ENCODE measurements around the gene NT5DC1. TPM values are rescaled to one million over a fixed set of nuclear protein-coding genes. Genes with fewer than 3 reads are reported as not detected.

NT5DC1 gene
- polyA plus RNA-seq, 4 donors, result 18.4 to 59.5 (median 24.7) TPM

GRCh38 chr6:116287689-116288282 lies 187.1 kb downstream of the NT5DC1 start:
- WGBS, 3 donors, result 88 to 95% (median 92%) methylated on average over 2 of the region's 2 CpGs
- Histone ChIP-seq H3K27me3 (ENCODE audit: control insufficient read depth in 3 of 3, insufficient read depth in 3 of 3, low read length in 3 of 3) (no peaks in the 10 kb centered on the region), H3K9me3 (ENCODE audit: control insufficient read depth in 2 of 2, insufficient read depth in 1 of 2, low read depth in 1 of 2, low read length in 1 of 2) (no peaks in the 10 kb centered on the region), H3K4me3 (ENCODE audit: low read depth in 1 of 3, low read length in 3 of 3) (no peak overlapping the region), H3K27ac (ENCODE audit: low read depth in 1 of 3, low read length in 2 of 3) (no peak overlapping the region), H3K36me3 (ENCODE audit: control insufficient read depth in 3 of 3, insufficient read depth in 2 of 3, low read depth in 1 of 3, low read length in 3 of 3) (no peaks in the 10 kb centered on the region), H3K4me1 (ENCODE audit: control insufficient read depth in 3 of 3, insufficient read depth in 2 of 3, low read depth in 1 of 3, low read length in 2 of 3) (no peaks in the 10 kb centered on the region)
- FAIRE-seq (peak; percentile 92), DNase-seq (peak; percentile 51 to 53)

GRCh38 chr6:116289876-116290275 lies 189.2 kb downstream of the NT5DC1 start:
- 86 to 93% (median 87%) methylated on average over 2 of the region's 2 CpGs for WGBS, 3 donors
- no peaks in the 10 kb centered on the region for H3K36me3 ChIP-seq (ENCODE audit: control insufficient read depth in 3 of 3, insufficient read depth in 2 of 3, low read depth in 1 of 3, low read length in 3 of 3)
- DNase-seq (no peak), FAIRE-seq (no peak)
- H3K4me3 ChIP-seq (ENCODE audit: low read depth in 1 of 3, low read length in 3 of 3), result no peak overlapping the region
- H3K9me3 ChIP-seq (ENCODE audit: control insufficient read depth in 2 of 2, insufficient read depth in 1 of 2, low read depth in 1 of 2, low read length in 1 of 2), result no peaks in the 10 kb centered on the region
- H3K27me3 ChIP-seq (ENCODE audit: control insufficient read depth in 3 of 3, insufficient read depth in 3 of 3, low read length in 3 of 3), result no peaks in the 10 kb centered on the region
- no peaks in the 10 kb centered on the region for H3K4me1 ChIP-seq (ENCODE audit: control insufficient read depth in 3 of 3, insufficient read depth in 2 of 3, low read depth in 1 of 3, low read length in 2 of 3)
- H3K27ac ChIP-seq (ENCODE audit: low read depth in 1 of 3, low read length in 2 of 3), result no peak overlapping the region

GRCh38 chr6:116290799-116291198 lies 190.1 kb downstream of the NT5DC1 start:
- Histone ChIP-seq H3K4me1 (ENCODE audit: control insufficient read depth in 3 of 3, insufficient read depth in 2 of 3, low read depth in 1 of 3, low read length in 2 of 3) (no peaks in the 10 kb centered on the region), H3K36me3 (ENCODE audit: control insufficient read depth in 3 of 3, insufficient read depth in 2 of 3, low read depth in 1 of 3, low read length in 3 of 3) (no peaks in the 10 kb centered on the region), H3K9me3 (ENCODE audit: control insufficient read depth in 2 of 2, insufficient read depth in 1 of 2, low read depth in 1 of 2, low read length in 1 of 2) (no peaks in the 10 kb centered on the region), H3K27ac (ENCODE audit: low read depth in 1 of 3, low read length in 2 of 3) (no peak overlapping the region), H3K4me3 (ENCODE audit: low read depth in 1 of 3, low read length in 3 of 3) (no peak overlapping the region), H3K27me3 (ENCODE audit: control insufficient read depth in 3 of 3, insufficient read depth in 3 of 3, low read length in 3 of 3) (no peaks in the 10 kb centered on the region)
- DNase-seq (no peak), FAIRE-seq (no peak)
- WGBS, 3 donors, result 84 to 96% (median 93%) methylated on average over 2 of the region's 2 CpGs

GRCh38 chr6:116291701-116292396 lies 191.2 kb downstream of the NT5DC1 start:
- Histone ChIP-seq H3K9me3 (ENCODE audit: control insufficient read depth in 2 of 2, insufficient read depth in 1 of 2, low read depth in 1 of 2, low read length in 1 of 2) (no peaks in the 10 kb centered on the region), H3K4me1 (ENCODE audit: control insufficient read depth in 3 of 3, insufficient read depth in 2 of 3, low read depth in 1 of 3, low read length in 2 of 3) (no peaks in the 10 kb centered on the region), H3K27ac (ENCODE audit: low read depth in 1 of 3, low read length in 2 of 3) (no peak overlapping the region), H3K36me3 (ENCODE audit: control insufficient read depth in 3 of 3, insufficient read depth in 2 of 3, low read depth in 1 of 3, low read length in 3 of 3) (no peaks in the 10 kb centered on the region), H3K4me3 (ENCODE audit: low read depth in 1 of 3, low read length in 3 of 3) (no peak overlapping the region), H3K27me3 (ENCODE audit: control insufficient read depth in 3 of 3, insufficient read depth in 3 of 3, low read length in 3 of 3) (no peaks in the 10 kb centered on the region)
- FAIRE-seq (no peak), DNase-seq (no peak)
- WGBS, 3 donors, result 79 to 85% (median 79%) methylated on average over 4 of the region's 4 CpGs

GRCh38 chr6:116292553-116292952 lies 191.9 kb downstream of the NT5DC1 start:
- WGBS, 3 donors, result 94 to 100% (median 96%) methylated on average over 1 of the region's 1 CpG
- FAIRE-seq, result no peak

GRCh38 chr6:116298273-116298672 lies 197.6 kb downstream of the NT5DC1 start:
- no peak overlapping the region for H3K27ac ChIP-seq (ENCODE audit: low read depth in 1 of 3, low read length in 2 of 3)
- no peaks in the 10 kb centered on the region for H3K27me3 ChIP-seq (ENCODE audit: control insufficient read depth in 3 of 3, insufficient read depth in 3 of 3, low read length in 3 of 3)
- H3K9me3 ChIP-seq (ENCODE audit: control insufficient read depth in 2 of 2, insufficient read depth in 1 of 2, low read depth in 1 of 2, low read length in 1 of 2), result peaks cover 0 to 7% of the 10 kb centered on the region in 2 donors
- H3K36me3 ChIP-seq (ENCODE audit: control insufficient read depth in 3 of 3, insufficient read depth in 2 of 3, low read depth in 1 of 3, low read length in 3 of 3), result no peaks in the 10 kb centered on the region
- 95 to 100% (median 97%) methylated on average over 3 of the region's 3 CpGs for WGBS, 3 donors
- H3K4me1 ChIP-seq (ENCODE audit: control insufficient read depth in 3 of 3, insufficient read depth in 2 of 3, low read depth in 1 of 3, low read length in 2 of 3), result no peaks in the 10 kb centered on the region
- FAIRE-seq, result no peak
- H3K4me3 ChIP-seq (ENCODE audit: low read depth in 1 of 3, low read length in 3 of 3), result no peak overlapping the region
- no peak for DNase-seq

More at GRCh38 chr6:116292553-116292952, 191.9 kb downstream of the NT5DC1 start:
- Histone ChIP-seq H3K27ac (ENCODE audit: low read depth in 1 of 3, low read length in 2 of 3) (no peak overlapping the region), H3K9me3 (ENCODE audit: control insufficient read depth in 2 of 2, insufficient read depth in 1 of 2, low read depth in 1 of 2, low read length in 1 of 2) (no peaks in the 10 kb centered on the region), H3K4me1 (ENCODE audit: control insufficient read depth in 3 of 3, insufficient read depth in 2 of 3, low read depth in 1 of 3, low read length in 2 of 3) (no peaks in the 10 kb centered on the region), H3K36me3 (ENCODE audit: control insufficient read depth in 3 of 3, insufficient read depth in 2 of 3, low read depth in 1 of 3, low read length in 3 of 3) (no peaks in the 10 kb centered on the region), H3K4me3 (ENCODE audit: low read depth in 1 of 3, low read length in 3 of 3) (no peak overlapping the region), H3K27me3 (ENCODE audit: control insufficient read depth in 3 of 3, insufficient read depth in 3 of 3, low read length in 3 of 3) (no peaks in the 10 kb centered on the region)
- no peak for DNase-seq

- no peak for DNase-seq
- H3K4me3 ChIP-seq (ENCODE audit: low read depth in 1 of 3, low read length in 3 of 3), result no peak overlapping the region
- no peak for FAIRE-seq
- peaks cover 0 to 7% of the 10 kb centered on the region in 2 donors for H3K9me3 ChIP-seq (ENCODE audit: control insufficient read depth in 2 of 2, insufficient read depth in 1 of 2, low read depth in 1 of 2, low read length in 1 of 2)
- no peaks in the 10 kb centered on the region for H3K4me1 ChIP-seq (ENCODE audit: control insufficient read depth in 3 of 3, insufficient read depth in 2 of 3, low read depth in 1 of 3, low read length in 2 of 3)
- H3K27me3 ChIP-seq (ENCODE audit: control insufficient read depth in 3 of 3, insufficient read depth in 3 of 3, low read length in 3 of 3), result no peaks in the 10 kb centered on the region
- no peaks in the 10 kb centered on the region for H3K36me3 ChIP-seq (ENCODE audit: control insufficient read depth in 3 of 3, insufficient read depth in 2 of 3, low read depth in 1 of 3, low read length in 3 of 3)
- H3K27ac ChIP-seq (ENCODE audit: low read depth in 1 of 3, low read length in 2 of 3), result no peak overlapping the region
These were observed 198.3 kb downstream of the NT5DC1 start for GRCh38 chr6:116298973-116299372.
